ENCODE data around the gene OMA1.

The OMA1 gene

GRCh38 chr1:58465176-58465575 lies 81.3 kb downstream of the OMA1 start:
- no peaks in the 10 kb centered on the region for H3K4me1 ChIP-seq (ENCODE audit: control insufficient read depth, insufficient read depth, low read length)
- no peak overlapping the region for H3K4me3 ChIP-seq (ENCODE audit: low read length)
- H3K27ac ChIP-seq (ENCODE audit: low read depth, low read length): no peak overlapping the region
- H3K27me3 ChIP-seq (ENCODE audit: control insufficient read depth, insufficient read depth, low read length): no peaks in the 10 kb centered on the region
- H3K9ac ChIP-seq (ENCODE audit: low read length): no peak overlapping the region
- no peaks in the 10 kb centered on the region for H3K36me3 ChIP-seq (ENCODE audit: control insufficient read depth, insufficient read depth, low read length)

- H3K27me3 ChIP-seq (ENCODE audit: control insufficient read depth, insufficient read depth, low read length): no peaks in the 10 kb centered on the region
- H3K4me1 ChIP-seq (ENCODE audit: control insufficient read depth, insufficient read depth, low read length): no peaks in the 10 kb centered on the region
- no peak overlapping the region for H3K27ac ChIP-seq (ENCODE audit: low read depth, low read length)
- no peak overlapping the region for H3K4me3 ChIP-seq (ENCODE audit: low read length)
- H3K36me3 ChIP-seq (ENCODE audit: control insufficient read depth, insufficient read depth, low read length): no peaks in the 10 kb centered on the region
- no peak overlapping the region for H3K9ac ChIP-seq (ENCODE audit: low read length)
Observed at GRCh38 chr1:58460469-58460868, 86.1 kb downstream of the OMA1 start.

- H3K36me3 ChIP-seq (ENCODE audit: control insufficient read depth, insufficient read depth, low read length): no peaks in the 10 kb centered on the region
Observed at GRCh38 chr1:58459911-58460310, 86.6 kb downstream of the OMA1 start.

GRCh38 chr1:58457023-58457635 lies 89.4 kb downstream of the OMA1 start:
- Histone ChIP-seq H3K27ac (ENCODE audit: low read depth, low read length) (no peak overlapping the region), H3K4me1 (ENCODE audit: control insufficient read depth, insufficient read depth, low read length) (no peaks in the 10 kb centered on the region), H3K9ac (ENCODE audit: low read length) (no peak overlapping the region), H3K27me3 (ENCODE audit: control insufficient read depth, insufficient read depth, low read length) (no peaks in the 10 kb centered on the region), H3K4me3 (ENCODE audit: low read length) (no peak overlapping the region), H3K36me3 (ENCODE audit: control insufficient read depth, insufficient read depth, low read length) (no peaks in the 10 kb centered on the region)

More at GRCh38 chr1:58459911-58460310, 86.6 kb downstream of the OMA1 start:
- H3K27ac ChIP-seq (ENCODE audit: low read depth, low read length): no peak overlapping the region
- H3K27me3 ChIP-seq (ENCODE audit: control insufficient read depth, insufficient read depth, low read length): no peaks in the 10 kb centered on the region
- H3K4me1 ChIP-seq (ENCODE audit: control insufficient read depth, insufficient read depth, low read length): no peaks in the 10 kb centered on the region
- no peak overlapping the region for H3K4me3 ChIP-seq (ENCODE audit: low read length)
- H3K9ac ChIP-seq (ENCODE audit: low read length): no peak overlapping the region

- no peaks in the 10 kb centered on the region for H3K36me3 ChIP-seq (ENCODE audit: control insufficient read depth, insufficient read depth, low read length)
- no peaks in the 10 kb centered on the region for H3K4me1 ChIP-seq (ENCODE audit: control insufficient read depth, insufficient read depth, low read length)
- H3K4me3 ChIP-seq (ENCODE audit: low read length): no peak overlapping the region
- H3K9ac ChIP-seq (ENCODE audit: low read length): no peak overlapping the region
- no peak overlapping the region for H3K27ac ChIP-seq (ENCODE audit: low read depth, low read length)
- no peaks in the 10 kb centered on the region for H3K27me3 ChIP-seq (ENCODE audit: control insufficient read depth, insufficient read depth, low read length)
Observed at GRCh38 chr1:58456470-58456869, 90.1 kb downstream of the OMA1 start.

GRCh38 chr1:58454807-58455206 lies 91.7 kb downstream of the OMA1 start:
- Histone ChIP-seq H3K4me3 (ENCODE audit: low read length) (no peak overlapping the region), H3K9ac (ENCODE audit: low read length) (no peak overlapping the region), H3K4me1 (ENCODE audit: control insufficient read depth, insufficient read depth, low read length) (no peaks in the 10 kb centered on the region), H3K27me3 (ENCODE audit: control insufficient read depth, insufficient read depth, low read length) (no peaks in the 10 kb centered on the region), H3K36me3 (ENCODE audit: control insufficient read depth, insufficient read depth, low read length) (no peaks in the 10 kb centered on the region), H3K27ac (ENCODE audit: low read depth, low read length) (no peak overlapping the region)

GRCh38 chr1:58454385-58454784 lies 92.1 kb downstream of the OMA1 start:
- Histone ChIP-seq H3K27me3 (ENCODE audit: control insufficient read depth, insufficient read depth, low read length) (no peaks in the 10 kb centered on the region), H3K27ac (ENCODE audit: low read depth, low read length) (no peak overlapping the region), H3K4me1 (ENCODE audit: control insufficient read depth, insufficient read depth, low read length) (no peaks in the 10 kb centered on the region)

GRCh38 chr1:58451560-58452191 lies 94.8 kb downstream of the OMA1 start:
- H3K27ac ChIP-seq (ENCODE audit: low read depth, low read length): no peak overlapping the region
- no peaks in the 10 kb centered on the region for H3K4me1 ChIP-seq (ENCODE audit: control insufficient read depth, insufficient read depth, low read length)
- no peak overlapping the region for H3K9ac ChIP-seq (ENCODE audit: low read length)
- no peaks in the 10 kb centered on the region for H3K36me3 ChIP-seq (ENCODE audit: control insufficient read depth, insufficient read depth, low read length)
- H3K4me3 ChIP-seq (ENCODE audit: low read length): no peak overlapping the region
- no peaks in the 10 kb centered on the region for H3K27me3 ChIP-seq (ENCODE audit: control insufficient read depth, insufficient read depth, low read length)

More at GRCh38 chr1:58454385-58454784, 92.1 kb downstream of the OMA1 start:
- Histone ChIP-seq H3K4me3 (ENCODE audit: low read length) (no peak overlapping the region), H3K36me3 (ENCODE audit: control insufficient read depth, insufficient read depth, low read length) (no peaks in the 10 kb centered on the region), H3K9ac (ENCODE audit: low read length) (no peak overlapping the region)

GRCh38 chr1:58447886-58448285 lies 98.6 kb downstream of the OMA1 start:
- Histone ChIP-seq H3K9ac (ENCODE audit: low read length) (no peak overlapping the region), H3K36me3 (ENCODE audit: control insufficient read depth, insufficient read depth, low read length) (no peaks in the 10 kb centered on the region), H3K27me3 (ENCODE audit: control insufficient read depth, insufficient read depth, low read length) (no peaks in the 10 kb centered on the region), H3K4me3 (ENCODE audit: low read length) (no peak overlapping the region), H3K27ac (ENCODE audit: low read depth, low read length) (no peak overlapping the region), H3K4me1 (ENCODE audit: control insufficient read depth, insufficient read depth, low read length) (no peaks in the 10 kb centered on the region)

- Histone ChIP-seq H3K4me3 (ENCODE audit: low read length) (no peak overlapping the region), H3K36me3 (ENCODE audit: control insufficient read depth, insufficient read depth, low read length) (no peaks in the 10 kb centered on the region), H3K27me3 (ENCODE audit: control insufficient read depth, insufficient read depth, low read length) (no peaks in the 10 kb centered on the region)
Observed at GRCh38 chr1:58447042-58447441, 99.5 kb downstream of the OMA1 start.

GRCh38 chr1:58446368-58446767 lies 100.2 kb downstream of the OMA1 start:
- Histone ChIP-seq H3K27me3 (ENCODE audit: control insufficient read depth, insufficient read depth, low read length) (no peaks in the 10 kb centered on the region), H3K4me3 (ENCODE audit: low read length) (no peak overlapping the region), H3K9ac (ENCODE audit: low read length) (no peak overlapping the region), H3K4me1 (ENCODE audit: control insufficient read depth, insufficient read depth, low read length) (no peaks in the 10 kb centered on the region), H3K27ac (ENCODE audit: low read depth, low read length) (no peak overlapping the region), H3K36me3 (ENCODE audit: control insufficient read depth, insufficient read depth, low read length) (no peaks in the 10 kb centered on the region)

More at GRCh38 chr1:58447042-58447441, 99.5 kb downstream of the OMA1 start:
- Histone ChIP-seq H3K4me1 (ENCODE audit: control insufficient read depth, insufficient read depth, low read length) (no peaks in the 10 kb centered on the region), H3K9ac (ENCODE audit: low read length) (no peak overlapping the region), H3K27ac (ENCODE audit: low read depth, low read length) (no peak overlapping the region)

- H3K9ac ChIP-seq (ENCODE audit: low read length): no peak overlapping the region
Observed at GRCh38 chr1:58443986-58444868, 102.3 kb downstream of the OMA1 start.

More at GRCh38 chr1:58443986-58444868, 102.3 kb downstream of the OMA1 start:
- Histone ChIP-seq H3K4me1 (ENCODE audit: control insufficient read depth, insufficient read depth, low read length) (no peaks in the 10 kb centered on the region), H3K36me3 (ENCODE audit: control insufficient read depth, insufficient read depth, low read length) (no peaks in the 10 kb centered on the region), H3K27me3 (ENCODE audit: control insufficient read depth, insufficient read depth, low read length) (no peaks in the 10 kb centered on the region), H3K27ac (ENCODE audit: low read depth, low read length) (no peak overlapping the region), H3K4me3 (ENCODE audit: low read length) (no peak overlapping the region)
